ENCODE measurements around the gene MLKL. TPM values are rescaled to one million over a fixed set of nuclear protein-coding genes. Genes with fewer than 3 reads are reported as not detected.

MLKL gene
- total and polyA plus RNA-seq, 2 experiments from 2014 or later = 10.4 to 13.6 TPM

- no peak overlapping the region for H3K27ac ChIP-seq
- H3K79me2 ChIP-seq (ENCODE audit: insufficient read depth) = no peaks in the 10 kb centered on the region
- no peaks in the 10 kb centered on the region for H3F3A ChIP-seq (ENCODE audit: insufficient read depth)
- no peak overlapping the region for H3K4me2 ChIP-seq (ENCODE audit: unreplicated experiment)
- H3K4me1 ChIP-seq (ENCODE audit: insufficient read depth) = no peaks in the 10 kb centered on the region
- H3K36me3 ChIP-seq (ENCODE audit: low read depth) = no peaks in the 10 kb centered on the region
- H4K20me1 ChIP-seq (ENCODE audit: insufficient read depth) = no peaks in the 10 kb centered on the region
- no peaks in the 10 kb centered on the region for H3K9me2 ChIP-seq (ENCODE audit: insufficient read depth)
- no peak for DNase-seq
- no peak overlapping the region for H2AFZ ChIP-seq
- peaks cover 6% of the 10 kb centered on the region for H3K27me3 ChIP-seq (replicated peaks; ENCODE audit: insufficient read depth)
- H3K9ac ChIP-seq = no peak overlapping the region
- H3K4me3 ChIP-seq = no peak overlapping the region
- H3K9me3 ChIP-seq (ENCODE audit: low read depth) = no peaks in the 10 kb centered on the region
- WGBS, 2 experiments (ENCODE audit: low coverage in 1 of 2, low lambda C conversion rate in 2 of 2, missing lambda C conversion rate in 2 of 2) = 83 to 85% methylated on average over 6 to 8 of the region's 8 CpGs
- in situ Hi-C loops (cut with MboI) = no loop called here
- TF ChIP-seq EZH2 (IDR thresholded peaks at IDR 0.05; ENCODE audit: insufficient read depth, poor library complexity, severe bottlenecking) (no peak), EZH2phosphoT487 (IDR thresholded peaks at IDR 0.05; ENCODE audit: insufficient read depth, low read depth) (no peak)
Observed at GRCh38 chr16:74710401-74710800, 9.7 kb upstream of the MLKL start.

GRCh38 chr16:74709441-74709877 lies 8.8 kb upstream of the MLKL start:
- H3K79me2 ChIP-seq (ENCODE audit: insufficient read depth) = no peaks in the 10 kb centered on the region
- no peak overlapping the region for H3K27ac ChIP-seq
- H3K9me3 ChIP-seq (ENCODE audit: low read depth) = no peaks in the 10 kb centered on the region
- no peaks in the 10 kb centered on the region for H3K4me1 ChIP-seq (ENCODE audit: insufficient read depth)
- H3K9me2 ChIP-seq (ENCODE audit: insufficient read depth) = no peaks in the 10 kb centered on the region
- H3K9ac ChIP-seq = no peak overlapping the region
- H3K27me3 ChIP-seq (replicated peaks; ENCODE audit: insufficient read depth) = peaks cover 6% of the 10 kb centered on the region
- WGBS, 2 experiments (ENCODE audit: low coverage in 1 of 2, low lambda C conversion rate in 2 of 2, missing lambda C conversion rate in 2 of 2) = 0 to 3% methylated on average over 6 of the region's 6 CpGs
- DNase-seq = peak; percentile 75
- H2AFZ ChIP-seq = no peak overlapping the region
- H3F3A ChIP-seq (ENCODE audit: insufficient read depth) = no peaks in the 10 kb centered on the region
- no peaks in the 10 kb centered on the region for H3K36me3 ChIP-seq (ENCODE audit: low read depth)
- no peak overlapping the region for H3K4me2 ChIP-seq (ENCODE audit: unreplicated experiment)
- in situ Hi-C loops (cut with MboI) = loop anchor here (10.0 kb wide), 1 partner anchor 155 kb away; no protein-coding TSS in a partner anchor
- TF ChIP-seq EZH2phosphoT487 (IDR thresholded peaks at IDR 0.05; ENCODE audit: insufficient read depth, low read depth) (no peak), EZH2 (IDR thresholded peaks at IDR 0.05; ENCODE audit: insufficient read depth, poor library complexity, severe bottlenecking) (no peak)
- H3K4me3 ChIP-seq = no peak overlapping the region
- H4K20me1 ChIP-seq (ENCODE audit: insufficient read depth) = no peaks in the 10 kb centered on the region

- peak; percentile 61 for DNase-seq
- no peak for TF ChIP-seq EZH2phosphoT487 (IDR thresholded peaks at IDR 0.05; ENCODE audit: insufficient read depth, low read depth)
- no peak for TF ChIP-seq EZH2 (IDR thresholded peaks at IDR 0.05; ENCODE audit: insufficient read depth, poor library complexity, severe bottlenecking)
- no peaks in the 10 kb centered on the region for H3K9me2 ChIP-seq (ENCODE audit: insufficient read depth)
- peak overlapping the region; percentile 80 for H3K4me3 ChIP-seq
- peak overlapping the region; percentile 83 for H3K27ac ChIP-seq
- 0 to 1% methylated on average over 15 to 16 of the region's 16 CpGs for WGBS, 2 experiments (ENCODE audit: low coverage in 1 of 2, low lambda C conversion rate in 2 of 2, missing lambda C conversion rate in 2 of 2)
- peak overlapping the region; percentile 88 for H3K9ac ChIP-seq
- peaks cover 35% of the 10 kb centered on the region for H3K79me2 ChIP-seq (ENCODE audit: insufficient read depth)
- peaks cover 10% of the 10 kb centered on the region for H3F3A ChIP-seq (ENCODE audit: insufficient read depth)
- no peaks in the 10 kb centered on the region for H3K27me3 ChIP-seq (replicated peaks; ENCODE audit: insufficient read depth)
- in situ Hi-C loops (cut with MboI) = loop anchor here (10.0 kb wide), 1 partner anchor 165 kb away; no protein-coding TSS in a partner anchor
- no peaks in the 10 kb centered on the region for H3K36me3 ChIP-seq (ENCODE audit: low read depth)
- H3K4me2 ChIP-seq (ENCODE audit: unreplicated experiment) = peak overlapping the region; percentile 89
- H3K9me3 ChIP-seq (ENCODE audit: low read depth) = no peaks in the 10 kb centered on the region
- no peaks in the 10 kb centered on the region for H4K20me1 ChIP-seq (ENCODE audit: insufficient read depth)
- peaks cover 21% of the 10 kb centered on the region for H3K4me1 ChIP-seq (ENCODE audit: insufficient read depth)
- H2AFZ ChIP-seq = peak overlapping the region; percentile 94
Observed at GRCh38 chr16:74700116-74700437, 585 bp downstream of the MLKL start.

GRCh38 chr16:74699666-74700065 lies 996 bp downstream of the MLKL start:
- in situ Hi-C loops (cut with MboI) = loop anchor here (10.0 kb wide), 1 partner anchor 165 kb away; no protein-coding TSS in a partner anchor
- peak overlapping the region; percentile 88 for H3K9ac ChIP-seq
- no peak for DNase-seq
- H3K4me3 ChIP-seq = peak overlapping the region; percentile 80
- no peaks in the 10 kb centered on the region for H3K9me2 ChIP-seq (ENCODE audit: insufficient read depth)
- peaks cover 21% of the 10 kb centered on the region for H3K4me1 ChIP-seq (ENCODE audit: insufficient read depth)
- WGBS, 2 experiments (ENCODE audit: low coverage in 1 of 2, low lambda C conversion rate in 2 of 2, missing lambda C conversion rate in 2 of 2) = 56 to 62% methylated on average over 4 of the region's 4 CpGs
- H3F3A ChIP-seq (ENCODE audit: insufficient read depth) = peaks cover 10% of the 10 kb centered on the region
- H3K4me2 ChIP-seq (ENCODE audit: unreplicated experiment) = peak overlapping the region; percentile 89
- peak overlapping the region; percentile 83; the same call in 1 of the 2 replicates for H3K27ac ChIP-seq
- H3K9me3 ChIP-seq (ENCODE audit: low read depth) = no peaks in the 10 kb centered on the region
- no peaks in the 10 kb centered on the region for H3K27me3 ChIP-seq (replicated peaks; ENCODE audit: insufficient read depth)
- H3K36me3 ChIP-seq (ENCODE audit: low read depth) = 0 out of 2 replicates have a peak, but pooled peaks cover under 1% of the 10 kb centered on the region
- H4K20me1 ChIP-seq (ENCODE audit: insufficient read depth) = no peaks in the 10 kb centered on the region
- peaks cover 35% of the 10 kb centered on the region for H3K79me2 ChIP-seq (ENCODE audit: insufficient read depth)
- peak overlapping the region; percentile 94 for H2AFZ ChIP-seq
- TF ChIP-seq EZH2phosphoT487 (IDR thresholded peaks at IDR 0.05; ENCODE audit: insufficient read depth, low read depth) (no peak), EZH2 (IDR thresholded peaks at IDR 0.05; ENCODE audit: insufficient read depth, poor library complexity, severe bottlenecking) (no peak)

Measured in GM23248 (cell line).